ENCODE data around the gene ANKMY2. TPM values are rescaled to one million over a fixed set of nuclear protein-coding genes. Genes with fewer than 3 reads are reported as not detected.
"Not testable (repeated sequence)": the region's sequence is repeated elsewhere in the genome, so short reads cannot be mapped to it uniquely, and the experiment has no call there.

Gene ANKMY2
- total and polyA plus RNA-seq, 7 donors, result 11.9 to 21.1 (median 16.4) TPM

- intact Hi-C loops (cut with DNase I), result no loop called here
- H3K27me3 ChIP-seq, result no peaks in the 10 kb centered on the region
- no peak overlapping the region for H3K27ac ChIP-seq
- DNase-seq, result no peak
- H3K4me3 ChIP-seq, result no peak overlapping the region
- H3K9me3 ChIP-seq, result no peaks in the 10 kb centered on the region
- H3K4me1 ChIP-seq, result no peaks in the 10 kb centered on the region
- TF ChIP-seq EP300 (IDR thresholded peaks at IDR 0.05) (no peak), POLR2AphosphoS5 (IDR thresholded peaks at IDR 0.05) (no peak), CTCF (IDR thresholded peaks at IDR 0.05) (no peak), POLR2A (IDR thresholded peaks at IDR 0.05) (no peak)
- H3K36me3 ChIP-seq, result peaks cover 0 to 60% (median 11%) of the 10 kb centered on the region in 4 donors
- WGBS, 2 donors, result 91 to 97% methylated on average over 2 of the region's 2 CpGs
These were observed 42.7 kb upstream of the ANKMY2 start for GRCh38 chr7:16688249-16688648.

GRCh38 chr7:16685535-16685934, 40.0 kb upstream of the ANKMY2 start:
- H3K9me3 ChIP-seq, result no peaks in the 10 kb centered on the region
- TF ChIP-seq CTCF (IDR thresholded peaks at IDR 0.05), result no peak
- no peak for TF ChIP-seq POLR2AphosphoS5 (IDR thresholded peaks at IDR 0.05)
- TF ChIP-seq EP300 (IDR thresholded peaks at IDR 0.05), result no peak
- no peak for TF ChIP-seq POLR2A (IDR thresholded peaks at IDR 0.05)
- peaks cover 0 to 65% (median 18%) of the 10 kb centered on the region in 4 donors for H3K36me3 ChIP-seq
- 89 to 90% methylated on average over 2 of the region's 2 CpGs for WGBS, 2 donors
- H3K4me3 ChIP-seq, result no peak overlapping the region
- no peak for DNase-seq
- H3K27me3 ChIP-seq, result no peaks in the 10 kb centered on the region
- no peak overlapping the region for H3K27ac ChIP-seq
- H3K4me1 ChIP-seq, result no peaks in the 10 kb centered on the region
- intact Hi-C loops (cut with DNase I), result no loop called here

- WGBS, 2 donors, result 58 to 78% methylated on average over 2 of the region's 2 CpGs
- Histone ChIP-seq H3K27me3 (no peaks in the 10 kb centered on the region), H3K27ac (no peak overlapping the region), H3K4me1 (no peaks in the 10 kb centered on the region), H3K9me3 (no peaks in the 10 kb centered on the region), H3K36me3 (peaks cover 0 to 65% (median 18%) of the 10 kb centered on the region in 4 donors), H3K4me3 (no peak overlapping the region)
- no peak for DNase-seq
- TF ChIP-seq CTCF (IDR thresholded peaks at IDR 0.05) (no peak), EP300 (IDR thresholded peaks at IDR 0.05) (no peak), POLR2AphosphoS5 (IDR thresholded peaks at IDR 0.05) (no peak), POLR2A (IDR thresholded peaks at IDR 0.05) (no peak)
- intact Hi-C loops (cut with DNase I), result no loop called here
These were observed 39.4 kb upstream of the ANKMY2 start for GRCh38 chr7:16684935-16685334.

DNA sequence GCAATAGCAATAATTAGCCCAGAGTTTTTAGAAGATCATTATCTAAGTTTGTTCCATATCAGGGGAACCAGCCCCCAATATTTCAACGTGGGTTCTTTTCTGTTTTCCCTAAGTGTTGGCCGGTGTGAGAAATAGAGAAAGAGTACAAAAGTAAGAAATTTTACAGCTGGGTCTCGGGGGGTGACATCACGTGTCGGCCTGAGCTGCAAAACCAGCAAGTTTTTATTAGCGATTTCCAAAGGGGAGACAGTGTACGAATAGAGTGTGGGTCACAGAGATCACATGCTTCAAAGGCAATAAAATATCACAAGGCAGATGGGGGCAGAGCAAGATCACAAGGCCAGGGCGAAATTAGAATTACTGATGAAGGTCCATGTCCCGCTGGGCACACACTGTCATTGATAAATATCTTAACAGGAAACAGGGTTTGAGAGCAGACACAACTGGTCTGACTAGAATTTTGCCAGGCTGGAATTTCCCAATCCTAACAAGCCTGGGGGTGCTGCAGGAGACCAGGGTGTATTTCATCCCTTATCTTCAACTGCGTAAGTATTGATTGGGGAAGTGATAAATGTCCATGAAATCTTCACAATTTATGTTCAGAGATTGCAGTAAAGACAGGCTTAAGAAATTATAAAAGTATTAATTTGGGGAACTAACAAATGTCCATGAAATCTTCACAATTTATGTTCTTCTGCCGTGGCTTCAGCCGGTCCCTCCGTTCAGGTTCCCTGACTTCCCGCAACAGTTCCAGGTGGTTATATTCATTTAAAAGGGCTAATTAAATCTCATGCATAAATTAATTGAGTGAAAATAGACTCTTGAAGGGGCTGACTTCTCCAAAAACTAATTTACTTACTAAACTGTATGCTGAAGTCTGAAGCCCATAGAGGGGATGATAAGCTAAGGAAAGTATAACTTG, 33.4 kb upstream of the ANKMY2 start:
- H3K27ac ChIP-seq; H3K4me1 ChIP-seq; intact Hi-C loops (cut with DNase I); H3K4me3 ChIP-seq; H3K9me3 ChIP-seq; DNase-seq; H3K27me3 ChIP-seq: not testable (repeated sequence)
- WGBS, 2 donors, result 91 to 94% methylated on average over 14 of the region's 14 CpGs
- H3K36me3 ChIP-seq, result peaks cover 3 to 65% (median 19%) of the 10 kb centered on the region in 4 donors

DNA sequence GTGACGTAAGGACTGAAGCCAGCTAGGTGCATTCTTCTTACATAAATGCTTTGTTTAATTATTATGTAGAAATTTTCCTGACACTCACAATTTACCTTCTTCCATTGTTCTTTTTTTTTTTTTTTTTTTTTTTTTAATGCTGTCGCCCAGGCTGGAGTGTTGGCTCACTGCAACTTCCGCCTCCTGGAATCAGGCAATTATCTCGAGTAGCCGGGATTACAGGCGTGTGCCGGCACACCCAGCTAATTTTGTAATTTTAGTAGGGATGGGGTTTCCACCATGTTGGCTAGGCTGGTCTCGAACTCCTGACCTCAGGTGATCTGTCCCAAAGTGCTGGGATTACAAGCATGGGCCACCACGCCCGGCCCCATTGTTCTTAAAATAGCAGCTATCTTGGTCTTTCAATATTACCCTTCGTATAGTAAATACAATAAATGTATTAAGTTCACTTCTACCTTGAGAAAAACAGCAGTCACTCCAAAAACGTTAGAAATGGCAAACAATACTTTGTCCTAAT, 32.5 kb upstream of the ANKMY2 start:
- TF ChIP-seq POLR2AphosphoS5 (IDR thresholded peaks at IDR 0.05) (no peak), CTCF (IDR thresholded peaks at IDR 0.05) (no peak), EP300 (IDR thresholded peaks at IDR 0.05) (no peak), POLR2A (IDR thresholded peaks at IDR 0.05) (no peak)
- 24 to 82% methylated on average over 12 of the region's 12 CpGs for WGBS, 2 donors
- no peaks in the 10 kb centered on the region for H3K27me3 ChIP-seq
- intact Hi-C loops (cut with DNase I), result no loop called here
- H3K27ac ChIP-seq, result no peak overlapping the region
- H3K36me3 ChIP-seq, result peaks cover 3 to 56% (median 16%) of the 10 kb centered on the region in 4 donors
- H3K4me3 ChIP-seq, result no peak overlapping the region
- H3K4me1 ChIP-seq, result no peaks in the 10 kb centered on the region
- DNase-seq, result no peak
- H3K9me3 ChIP-seq, result no peaks in the 10 kb centered on the region

All from sigmoid colon (tissue), 7 donors.